BLaER1 (cell line): ENCODE results near the gene MAP3K9.
"Not testable (repeated sequence)": the region's sequence is repeated elsewhere in the genome, so short reads cannot be mapped to it uniquely, and the experiment has no call there.

Experiments used
- H3K27ac ChIP-seq: shearing (Covaris generic); formaldehyde crosslinking; 2 replicates; pipeline ENCODE4 v1.8.1; 2022
- H3K27me3 ChIP-seq: shearing (Covaris generic); formaldehyde crosslinking; 2 replicates; pipeline ENCODE4 v1.8.1; 2022
- H3K36me3 ChIP-seq: shearing (Covaris generic); formaldehyde crosslinking; 2 replicates; pipeline ENCODE4 v1.8.1; 2022
- H3K4me1 ChIP-seq: shearing (Covaris generic); formaldehyde crosslinking; 2 replicates; pipeline ENCODE4 v1.8.1; 2022
- H3K4me2 ChIP-seq: shearing (Covaris generic); formaldehyde crosslinking; 2 replicates; pipeline ENCODE4 v1.8.1; 2022
- H3K4me3 ChIP-seq: shearing (Covaris generic); formaldehyde crosslinking; 2 replicates; pipeline ENCODE4 v1.8.1; 2022
- H3K9ac ChIP-seq: shearing (Covaris generic); formaldehyde crosslinking; 2 replicates; pipeline ENCODE4 v1.8.1; 2022
- H3K9me3 ChIP-seq: shearing (Covaris generic); formaldehyde crosslinking; 2 replicates; pipeline ENCODE4 v1.8.1; 2022
- H4K20me1 ChIP-seq: shearing (Covaris generic); formaldehyde crosslinking; 2 replicates; pipeline ENCODE4 v1.8.1; 2022
- Cebpa-rat ChIP-seq: shearing (Covaris generic); IDR thresholded peaks from 2 replicates; pipeline ENCODE4 v1.8.1; 2022

The MAP3K9 gene

DNA sequence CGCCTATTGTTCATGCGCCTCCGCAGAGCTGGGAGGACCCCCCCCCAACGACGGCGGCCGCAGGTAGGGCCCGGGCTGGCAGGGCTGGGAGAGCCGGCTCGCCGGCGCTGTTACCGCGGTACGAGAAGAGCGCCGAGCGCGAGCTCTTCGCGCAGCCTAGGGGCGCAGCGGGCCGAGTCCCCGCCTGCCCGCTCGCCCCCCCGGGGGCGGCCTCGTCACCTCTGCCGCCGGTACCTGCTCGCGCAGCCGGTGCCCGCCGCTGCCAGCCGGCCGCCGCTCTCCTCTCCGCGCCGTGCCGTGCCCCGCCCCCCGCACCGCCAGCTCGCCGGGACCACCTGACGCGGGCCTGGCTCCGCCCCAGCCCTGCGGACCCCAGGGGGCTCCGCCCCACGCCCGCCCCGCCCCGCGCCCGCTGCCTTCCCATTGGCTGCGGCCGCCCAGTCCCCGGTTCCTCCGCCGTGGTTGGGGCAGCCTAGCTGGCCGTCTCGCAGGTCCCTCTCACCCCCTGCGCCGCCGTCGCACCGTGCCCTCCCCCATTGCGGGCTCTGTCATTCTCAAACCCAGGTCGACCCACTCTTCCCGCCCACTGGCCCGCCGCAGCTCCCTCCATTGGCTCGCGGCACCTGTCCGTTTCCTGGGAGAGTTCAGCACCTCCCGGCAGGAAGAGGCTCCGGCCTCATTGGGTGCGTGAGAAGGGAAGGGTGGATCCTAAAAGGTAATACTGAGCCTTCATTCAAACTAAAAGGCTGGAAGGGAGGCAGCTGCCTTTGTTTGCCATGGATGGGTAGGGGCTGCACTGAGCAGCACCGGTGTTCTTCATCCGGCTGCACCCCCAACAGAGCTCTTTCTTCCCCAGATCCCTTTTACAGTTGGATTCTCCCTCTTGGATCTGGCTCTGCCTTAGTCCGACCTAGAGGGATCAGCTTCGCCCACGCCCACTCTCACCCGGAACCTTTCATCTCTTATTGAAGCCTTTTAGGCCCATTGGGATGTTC is at the start of gene MAP3K9:
Gene MAP3K9 (minus strand): TSS at position 289 of the 995 bp plus-strand sequence. CDS start 342 bp downstream, outside the sequence.
- no peaks in the 10 kb centered on the region for H3K36me3 ChIP-seq
- H3K4me2 ChIP-seq: peak within 1 kb of the TSS; percentile 99
- peak within 1 kb of the TSS; percentile 19; the same call in 1 of the 2 replicates for H3K27ac ChIP-seq
- no peaks in the 10 kb centered on the region for H3K9me3 ChIP-seq
- H3K4me1 ChIP-seq: peaks cover 21% of the 10 kb centered on the region
- H3K27me3 ChIP-seq: peaks cover 28% of the 10 kb centered on the region
- no peak for TF ChIP-seq Cebpa-rat
- peaks cover 3% of the 10 kb centered on the region; the same call in 1 of the 2 replicates for H4K20me1 ChIP-seq
- H3K4me3 ChIP-seq: peak within 1 kb of the TSS; percentile 89
- H3K9ac ChIP-seq: peak within 1 kb of the TSS; percentile 75

DNA sequence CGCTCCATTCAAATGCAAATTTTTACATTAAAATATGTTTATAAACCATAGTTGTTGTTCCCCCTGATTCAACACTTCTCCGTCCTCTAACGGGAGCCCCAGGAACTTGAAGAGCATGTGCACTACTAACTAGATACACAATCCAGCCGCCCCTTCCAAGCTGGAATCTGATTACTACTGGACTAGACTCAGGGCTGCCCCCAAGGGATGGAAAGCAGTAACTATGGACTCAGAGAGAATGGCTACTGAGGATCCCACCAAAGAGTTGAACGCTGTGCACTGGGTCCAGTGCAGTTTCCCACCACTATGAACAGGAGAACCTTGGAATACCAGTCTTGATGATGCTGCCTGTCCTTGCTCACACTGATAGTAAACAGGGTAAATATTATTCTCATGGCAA is 49.3 kb upstream of the MAP3K9 start:
- Histone ChIP-seq H3K4me1 (no peaks in the 10 kb centered on the region), H3K4me3 (no peak overlapping the region), H3K27me3 (no peaks in the 10 kb centered on the region), H4K20me1 (no peaks in the 10 kb centered on the region), H3K4me2 (no peak overlapping the region), H3K9me3 (no peaks in the 10 kb centered on the region; the same call in 1 of the 2 replicates), H3K36me3 (no peaks in the 10 kb centered on the region), H3K27ac (no peak overlapping the region), H3K9ac (no peak overlapping the region)
- TF ChIP-seq Cebpa-rat: no peak

GRCh38 chr14:70857496-70857890 is 48.2 kb upstream of the MAP3K9 start:
- Histone ChIP-seq H3K27ac (no peak overlapping the region), H3K9ac (no peak overlapping the region), H3K36me3 (no peaks in the 10 kb centered on the region), H3K4me2 (no peak overlapping the region), H3K27me3 (no peaks in the 10 kb centered on the region), H4K20me1 (no peaks in the 10 kb centered on the region), H3K9me3 (no peaks in the 10 kb centered on the region), H3K4me3 (no peak overlapping the region), H3K4me1 (no peaks in the 10 kb centered on the region)
- no peak for TF ChIP-seq Cebpa-rat

GRCh38 chr14:70856851-70857495 is 47.7 kb upstream of the MAP3K9 start:
- Histone ChIP-seq H3K9me3 (no peaks in the 10 kb centered on the region), H3K4me3 (no peak overlapping the region), H3K27me3 (no peaks in the 10 kb centered on the region), H3K4me2 (no peak overlapping the region), H3K4me1 (no peaks in the 10 kb centered on the region), H3K27ac (no peak overlapping the region), H3K9ac (no peak overlapping the region), H4K20me1 (no peaks in the 10 kb centered on the region), H3K36me3 (no peaks in the 10 kb centered on the region)
- no peak for TF ChIP-seq Cebpa-rat

DNA sequence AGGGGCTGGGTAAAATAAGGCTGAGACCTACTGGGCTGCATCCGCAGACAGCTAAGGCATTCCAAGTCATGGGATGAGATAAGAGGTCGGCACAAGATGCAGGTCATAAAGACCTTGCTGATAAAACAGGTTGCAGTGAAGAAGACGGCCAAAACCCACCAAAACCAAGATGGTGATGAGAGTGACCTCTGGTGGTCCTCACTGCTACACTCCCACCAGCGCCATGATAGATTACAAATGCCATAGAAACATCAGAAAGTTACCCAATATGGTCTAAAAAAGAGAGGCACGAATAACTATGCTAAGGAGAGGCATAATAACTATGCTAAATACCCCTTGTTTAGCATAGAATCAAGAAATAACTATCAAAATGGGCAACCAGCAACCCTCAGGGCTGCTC is 46.2 kb upstream of the MAP3K9 start:
- H3K27me3 ChIP-seq: no peaks in the 10 kb centered on the region
- no peak overlapping the region for H3K4me2 ChIP-seq
- no peaks in the 10 kb centered on the region for H3K9me3 ChIP-seq
- H3K36me3 ChIP-seq: no peaks in the 10 kb centered on the region
- H3K9ac ChIP-seq: no peak overlapping the region
- no peaks in the 10 kb centered on the region for H4K20me1 ChIP-seq
- no peak overlapping the region for H3K4me3 ChIP-seq
- no peak for TF ChIP-seq Cebpa-rat
- H3K27ac ChIP-seq: no peak overlapping the region
- no peaks in the 10 kb centered on the region for H3K4me1 ChIP-seq

- not testable (repeated sequence) for H3K9ac ChIP-seq, H3K27me3 ChIP-seq, H4K20me1 ChIP-seq, H3K27ac ChIP-seq, H3K4me1 ChIP-seq, H3K9me3 ChIP-seq, H3K4me3 ChIP-seq, H3K36me3 ChIP-seq, H3K4me2 ChIP-seq
These were observed 44.3 kb upstream of the MAP3K9 start for GRCh38 chr14:70853658-70854057.

DNA sequence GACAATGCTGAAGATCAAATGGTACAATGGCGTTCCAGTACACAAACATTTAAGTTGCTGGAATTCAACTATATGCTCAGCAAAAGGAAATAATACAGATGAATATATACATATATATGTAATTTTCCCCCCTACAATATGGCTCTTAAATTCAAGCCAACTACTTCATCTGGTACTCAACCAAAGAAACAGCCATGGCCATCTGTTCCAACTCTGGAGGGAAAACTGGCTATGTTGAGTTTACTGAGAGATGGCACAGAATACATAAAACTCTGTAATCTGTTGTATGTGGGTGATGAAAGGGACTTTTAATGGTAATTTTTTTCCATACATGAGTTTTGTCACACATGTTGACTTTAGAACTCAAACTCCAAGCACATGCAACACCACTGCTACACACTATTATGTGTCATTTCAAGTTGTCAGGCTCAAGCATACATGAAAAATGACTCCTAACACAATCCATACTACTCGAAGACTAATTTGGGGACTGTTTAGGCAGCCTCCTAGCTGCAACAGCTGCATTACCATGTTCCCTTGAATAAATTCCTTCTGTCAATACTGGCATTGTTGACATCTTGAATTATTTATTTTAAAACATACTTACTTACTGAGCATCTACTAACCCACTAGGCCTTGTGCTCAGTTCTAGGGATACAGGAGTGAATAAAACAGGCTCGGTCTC is 38.2 kb upstream of the MAP3K9 start:
- H3K4me2 ChIP-seq: no peak overlapping the region
- no peaks in the 10 kb centered on the region for H3K4me1 ChIP-seq
- H3K4me3 ChIP-seq: no peak overlapping the region
- TF ChIP-seq Cebpa-rat: no peak
- H3K27me3 ChIP-seq: no peaks in the 10 kb centered on the region
- H3K27ac ChIP-seq: no peak overlapping the region
- H4K20me1 ChIP-seq: no peaks in the 10 kb centered on the region
- H3K36me3 ChIP-seq: no peaks in the 10 kb centered on the region
- no peak overlapping the region for H3K9ac ChIP-seq
- H3K9me3 ChIP-seq: no peaks in the 10 kb centered on the region

- Histone ChIP-seq H4K20me1 (no peaks in the 10 kb centered on the region), H3K27me3 (no peaks in the 10 kb centered on the region), H3K9ac (no peak overlapping the region), H3K9me3 (no peaks in the 10 kb centered on the region), H3K4me3 (no peak overlapping the region), H3K36me3 (no peaks in the 10 kb centered on the region), H3K4me1 (no peaks in the 10 kb centered on the region), H3K27ac (no peak overlapping the region), H3K4me2 (no peak overlapping the region; the same call in 1 of the 2 replicates)
- TF ChIP-seq Cebpa-rat: no peak
These were observed 36.3 kb upstream of the MAP3K9 start for GRCh38 chr14:70845601-70846000.

DNA sequence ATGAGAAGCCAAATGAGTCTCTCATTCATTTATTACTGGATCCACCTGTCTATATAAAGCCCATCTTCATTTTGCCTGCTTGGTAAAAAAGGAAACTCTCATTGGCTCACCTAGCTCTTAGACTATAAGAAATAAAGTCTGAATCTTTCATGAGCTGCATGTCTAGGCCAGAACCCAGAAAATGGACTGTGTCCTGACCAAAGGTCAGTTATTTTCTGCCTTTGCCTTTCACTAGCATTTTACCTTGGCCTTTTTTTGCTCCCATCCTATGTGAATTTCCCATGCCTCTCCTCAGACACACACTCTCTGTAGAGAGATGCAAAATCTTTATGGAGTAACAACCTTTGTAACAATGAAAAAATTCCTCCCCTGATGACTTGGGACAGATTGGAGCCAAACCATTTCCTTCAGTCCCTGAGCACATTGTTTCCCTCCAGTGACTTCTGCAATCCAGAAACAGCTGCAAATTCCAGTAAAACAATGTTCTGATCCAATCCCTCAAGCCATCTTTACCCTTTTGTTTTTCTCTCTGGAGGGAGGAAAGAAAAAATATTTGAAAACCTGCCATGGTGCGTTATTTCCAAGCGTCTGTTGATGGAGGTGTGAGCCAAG is 33.6 kb upstream of the MAP3K9 start:
- Histone ChIP-seq H3K27ac (no peak overlapping the region), H3K27me3 (no peaks in the 10 kb centered on the region), H4K20me1 (no peaks in the 10 kb centered on the region), H3K9me3 (no peaks in the 10 kb centered on the region), H3K4me3 (no peak overlapping the region), H3K4me2 (no peak overlapping the region), H3K4me1 (no peaks in the 10 kb centered on the region), H3K36me3 (no peaks in the 10 kb centered on the region), H3K9ac (no peak overlapping the region)
- no peak for TF ChIP-seq Cebpa-rat
